Measurements from ENCODE around the gene PCDHA1. TPM values are rescaled to one million over a fixed set of nuclear protein-coding genes. Genes with fewer than 3 reads are reported as not detected.
A peak's percentile ranks its signal among the peaks of the same experiment; 100 is the strongest.

The PCDHA1 gene
- total and polyA plus RNA-seq, 12 donors = 0.05 to 0.20 (median 0.08) TPM; not detected in 5

DNA sequence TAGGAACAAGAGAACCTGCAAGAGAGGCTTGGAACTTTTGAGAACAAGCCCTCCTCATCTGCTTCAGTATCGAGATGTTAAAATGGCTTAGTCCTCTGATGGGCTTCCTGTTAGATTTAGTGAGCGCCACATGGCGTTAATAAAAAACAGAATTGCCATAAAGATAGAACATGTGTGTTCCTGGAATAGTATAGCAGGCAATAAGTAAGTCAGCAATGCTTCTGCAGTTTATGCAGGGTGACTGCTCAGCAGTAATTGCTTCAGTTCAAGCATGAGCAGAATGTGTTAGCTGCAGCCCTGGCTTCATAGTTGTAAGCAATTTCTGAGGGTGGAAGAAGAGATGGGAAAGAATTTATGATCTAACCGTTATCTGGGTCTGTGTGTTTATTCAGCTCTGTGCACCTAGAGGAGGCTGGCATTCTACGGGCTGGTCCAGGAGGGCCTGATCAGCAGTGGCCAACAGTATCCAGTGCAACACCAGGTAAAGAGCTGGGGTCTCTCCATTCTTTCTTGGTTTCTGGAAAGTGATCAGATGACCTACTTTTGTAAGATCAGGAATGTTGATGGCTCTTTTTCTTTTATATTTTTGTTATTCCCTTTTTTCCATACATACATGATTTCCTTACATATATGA is 196.3 kb downstream of the PCDHA1 start:
- WGBS, 4 donors = 72 to 75% (median 74%) methylated on average over 5 of the region's 5 CpGs
- Histone ChIP-seq H3K9me3 (replicated peaks in 1 of 3) (no peaks in the 10 kb centered on the region), H3K27ac (no peak overlapping the region), H3K36me3 (replicated peaks in 1 of 2) (no peaks in the 10 kb centered on the region), H3K4me1 (replicated peaks in 1 of 2) (peaks cover 0 to 5% of the 10 kb centered on the region in 2 donors), H3K4me3 (no peak overlapping the region), H3K27me3 (no peaks in the 10 kb centered on the region)
- no peak for DNase-seq
- intact Hi-C loops (cut with DNase I) = no loop called here
- TF ChIP-seq, protein P1, sequence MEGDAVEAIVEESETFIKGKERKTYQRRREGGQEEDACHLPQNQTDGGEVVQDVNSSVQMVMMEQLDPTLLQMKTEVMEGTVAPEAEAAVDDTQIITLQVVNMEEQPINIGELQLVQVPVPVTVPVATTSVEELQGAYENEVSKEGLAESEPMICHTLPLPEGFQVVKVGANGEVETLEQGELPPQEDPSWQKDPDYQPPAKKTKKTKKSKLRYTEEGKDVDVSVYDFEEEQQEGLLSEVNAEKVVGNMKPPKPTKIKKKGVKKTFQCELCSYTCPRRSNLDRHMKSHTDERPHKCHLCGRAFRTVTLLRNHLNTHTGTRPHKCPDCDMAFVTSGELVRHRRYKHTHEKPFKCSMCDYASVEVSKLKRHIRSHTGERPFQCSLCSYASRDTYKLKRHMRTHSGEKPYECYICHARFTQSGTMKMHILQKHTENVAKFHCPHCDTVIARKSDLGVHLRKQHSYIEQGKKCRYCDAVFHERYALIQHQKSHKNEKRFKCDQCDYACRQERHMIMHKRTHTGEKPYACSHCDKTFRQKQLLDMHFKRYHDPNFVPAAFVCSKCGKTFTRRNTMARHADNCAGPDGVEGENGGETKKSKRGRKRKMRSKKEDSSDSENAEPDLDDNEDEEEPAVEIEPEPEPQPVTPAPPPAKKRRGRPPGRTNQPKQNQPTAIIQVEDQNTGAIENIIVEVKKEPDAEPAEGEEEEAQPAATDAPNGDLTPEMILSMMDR (IDR thresholded peaks at IDR 0.05) = no peak
- no peak for TF ChIP-seq POLR2A (IDR thresholded peaks at IDR 0.05)

DNA sequence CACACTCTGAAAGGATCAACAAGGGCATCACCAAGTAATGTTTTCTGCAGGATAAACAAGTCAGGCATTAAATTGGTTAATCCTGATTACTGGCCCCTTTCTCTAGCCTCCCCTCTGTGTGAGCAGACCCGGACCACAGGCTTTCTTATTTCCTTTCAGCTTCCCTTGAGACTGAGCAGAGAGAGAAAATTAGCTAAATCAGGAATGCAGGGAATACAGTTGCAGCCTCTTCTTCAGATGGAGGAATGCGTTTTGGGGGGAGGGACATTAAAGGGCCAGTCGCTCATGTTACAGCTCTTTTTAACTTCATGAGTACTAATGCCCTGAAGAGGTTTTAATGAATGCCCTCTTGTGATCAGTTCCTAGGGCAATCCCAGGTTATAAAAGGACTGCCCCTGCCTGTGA is 200.2 kb downstream of the PCDHA1 start:
- intact Hi-C loops (cut with DNase I) = no loop called here
- no peaks in the 10 kb centered on the region for H3K36me3 ChIP-seq (replicated peaks in 1 of 2)
- H3K9me3 ChIP-seq (replicated peaks in 1 of 3) = no peaks in the 10 kb centered on the region
- H3K27me3 ChIP-seq = no peaks in the 10 kb centered on the region
- H3K4me3 ChIP-seq = no peak overlapping the region
- H3K27ac ChIP-seq = peak overlapping the region in 1 of 5 donors; percentile 34
- H3K4me1 ChIP-seq (replicated peaks in 1 of 2) = no peaks in the 10 kb centered on the region
- WGBS, 4 donors = 9 to 27% (median 12%) methylated on average over 3 of the region's 3 CpGs
- DNase-seq = no peak
- TF ChIP-seq, protein P1 (IDR thresholded peaks at IDR 0.05) = no peak
- TF ChIP-seq POLR2A (IDR thresholded peaks at IDR 0.05) = no peak

DNA sequence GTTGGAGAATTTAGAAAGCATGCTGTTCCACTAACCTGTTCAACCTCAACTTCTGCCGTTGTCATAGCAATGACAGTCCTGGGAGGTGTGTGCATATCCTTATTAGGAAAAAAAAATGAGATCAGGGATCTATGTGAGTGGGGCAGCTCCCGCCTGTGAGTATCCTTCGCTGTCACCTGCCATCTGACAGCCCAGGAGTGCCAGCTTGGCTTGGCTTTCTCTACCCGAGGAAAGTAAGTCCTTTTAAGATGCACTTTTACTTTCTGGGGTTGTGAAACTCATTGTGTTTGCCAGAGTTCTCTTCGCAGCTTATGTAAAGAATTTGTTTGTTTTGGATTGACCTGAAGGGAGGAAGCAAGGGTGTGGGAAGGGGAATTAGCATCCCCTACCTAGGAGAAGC is 202.2 kb downstream of the PCDHA1 start:
- no peaks in the 10 kb centered on the region for H3K36me3 ChIP-seq (replicated peaks in 1 of 2)
- H3K4me3 ChIP-seq = no peak overlapping the region
- no peaks in the 10 kb centered on the region for H3K4me1 ChIP-seq (replicated peaks in 1 of 2)
- no peak for DNase-seq
- no peak overlapping the region for H3K27ac ChIP-seq
- H3K9me3 ChIP-seq (replicated peaks in 1 of 3) = no peaks in the 10 kb centered on the region
- no peaks in the 10 kb centered on the region for H3K27me3 ChIP-seq
- TF ChIP-seq, protein P1 (IDR thresholded peaks at IDR 0.05) = no peak
- TF ChIP-seq POLR2A (IDR thresholded peaks at IDR 0.05) = no peak
- intact Hi-C loops (cut with DNase I) = no loop called here
- 40 to 60% (median 51%) methylated on average over 5 of the region's 5 CpGs for WGBS, 4 donors

DNA sequence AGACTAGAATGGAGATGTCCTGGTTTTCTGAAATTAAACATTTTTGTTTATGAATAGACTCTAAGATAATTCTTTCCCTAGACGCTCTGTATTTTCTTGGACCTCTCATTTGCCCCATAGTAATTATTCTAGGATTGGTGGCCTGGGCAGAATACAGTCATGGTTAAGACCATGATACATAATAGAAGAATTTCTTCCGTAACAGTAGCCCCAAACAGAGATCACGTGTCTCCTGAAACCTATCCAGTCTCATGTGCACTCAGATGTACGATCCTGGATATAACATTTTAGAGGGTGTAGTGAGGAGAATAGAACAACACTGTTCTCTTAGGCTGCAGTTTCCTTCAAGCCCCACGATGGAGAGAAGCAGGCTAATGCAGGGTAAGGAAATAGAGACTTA is 202.7 kb downstream of the PCDHA1 start:
- Histone ChIP-seq H3K27ac (no peak overlapping the region), H3K4me3 (no peak overlapping the region), H3K4me1 (replicated peaks in 1 of 2) (no peaks in the 10 kb centered on the region), H3K9me3 (replicated peaks in 1 of 3) (no peaks in the 10 kb centered on the region), H3K27me3 (no peaks in the 10 kb centered on the region), H3K36me3 (replicated peaks in 1 of 2) (no peaks in the 10 kb centered on the region)
- DNase-seq = no peak
- WGBS, 4 donors = 67 to 75% (median 69%) methylated on average over 5 of the region's 5 CpGs
- intact Hi-C loops (cut with DNase I) = no loop called here
- no peak for TF ChIP-seq POLR2A (IDR thresholded peaks at IDR 0.05)
- TF ChIP-seq, protein P1 (IDR thresholded peaks at IDR 0.05) = no peak

Measured in adrenal gland (tissue), 12 donors.